Ectodermal cell (in vitro differentiated cells): Measurements from ENCODE around the gene AP1B1.

Experiments
- H3K27ac ChIP-seq: 2 replicates; pipeline ENCODE4 v1.7.0; 2013; ENCODE audit warnings: mild to moderate bottlenecking, low read depth, low read length; ENCODE audit not compliant: insufficient read depth, poor library complexity, severe bottlenecking
- H3K27me3 ChIP-seq: 2 replicates; pipeline ENCODE4 v1.7.0; 2013; ENCODE audit warnings: mild to moderate bottlenecking, low read length; ENCODE audit not compliant: insufficient read depth, control insufficient read depth, poor library complexity, severe bottlenecking
- H3K36me3 ChIP-seq: one replicate; pipeline ENCODE4 v1.7.0; 2013; ENCODE audit warnings: low read length; ENCODE audit not compliant: control insufficient read depth, insufficient read depth
- H3K4me1 ChIP-seq: one replicate; pipeline ENCODE4 v1.7.0; 2013; ENCODE audit warnings: low read length; ENCODE audit not compliant: control insufficient read depth, insufficient read depth
- H3K4me3 ChIP-seq: 2 replicates; pipeline ENCODE4 v1.7.0; 2013; ENCODE audit warnings: low read depth, low read length, control low read depth; ENCODE audit not compliant: insufficient read depth
- H3K9me3 ChIP-seq: 2 replicates; pipeline ENCODE4 v1.7.0; 2013; ENCODE audit warnings: mild to moderate bottlenecking, low read length, moderate library complexity; ENCODE audit not compliant: control insufficient read depth
- WGBS, 2 experiments: methylation state at CpG; one replicate each; pipeline ENCODE4 v1.1.7; 2013; ENCODE audit warnings: missing lambda C conversion rate in 2 of 2; 5-methylcytosine and 5-hydroxymethylcytosine counted together

Gene AP1B1

GRCh38 chr22:29309332-29310064 is 78.9 kb downstream of the AP1B1 start:
- H3K27me3 ChIP-seq, result peaks cover 35% of the 10 kb centered on the region
- H3K36me3 ChIP-seq, result no peaks in the 10 kb centered on the region
- peaks cover 41% of the 10 kb centered on the region for H3K4me1 ChIP-seq
- no peak overlapping the region for H3K4me3 ChIP-seq
- H3K9me3 ChIP-seq, result no peaks in the 10 kb centered on the region
- no peak overlapping the region for H3K27ac ChIP-seq
- WGBS, 2 experiments, result 90 to 92% methylated on average over 21 of the region's 21 CpGs

GRCh38 chr22:29308791-29309262 is 79.5 kb downstream of the AP1B1 start:
- H3K36me3 ChIP-seq, result no peaks in the 10 kb centered on the region
- no peak overlapping the region for H3K4me3 ChIP-seq
- H3K9me3 ChIP-seq, result no peaks in the 10 kb centered on the region
- 85 to 87% methylated on average over 13 of the region's 13 CpGs for WGBS, 2 experiments
- peaks cover 28% of the 10 kb centered on the region for H3K27me3 ChIP-seq
- H3K27ac ChIP-seq, result no peak overlapping the region
- peaks cover 35% of the 10 kb centered on the region for H3K4me1 ChIP-seq

- peaks cover 23% of the 10 kb centered on the region for H3K27me3 ChIP-seq
- 94 to 95% methylated on average over 50 of the region's 50 CpGs for WGBS, 2 experiments
- peaks cover 29% of the 10 kb centered on the region for H3K4me1 ChIP-seq
- H3K4me3 ChIP-seq, result no peak overlapping the region
- H3K9me3 ChIP-seq, result no peaks in the 10 kb centered on the region
- H3K36me3 ChIP-seq, result no peaks in the 10 kb centered on the region
- H3K27ac ChIP-seq, result no peak overlapping the region
These were observed 80.1 kb downstream of the AP1B1 start for GRCh38 chr22:29308148-29308790.

GRCh38 chr22:29307596-29308147 is 80.7 kb downstream of the AP1B1 start:
- peaks cover 29% of the 10 kb centered on the region for H3K4me1 ChIP-seq
- H3K36me3 ChIP-seq, result no peaks in the 10 kb centered on the region
- 78% methylated on average over 20 of the region's 20 CpGs for WGBS, 2 experiments
- no peak overlapping the region for H3K27ac ChIP-seq
- H3K9me3 ChIP-seq, result no peaks in the 10 kb centered on the region
- H3K4me3 ChIP-seq, result peak overlapping the region; percentile 57
- H3K27me3 ChIP-seq, result peaks cover 17% of the 10 kb centered on the region

GRCh38 chr22:29306835-29307595 is 81.4 kb downstream of the AP1B1 start:
- Histone ChIP-seq H3K4me1 (peaks cover 29% of the 10 kb centered on the region), H3K27me3 (peaks cover 16% of the 10 kb centered on the region), H3K36me3 (no peaks in the 10 kb centered on the region), H3K9me3 (no peaks in the 10 kb centered on the region), H3K27ac (peak overlapping the region; percentile 76), H3K4me3 (peak overlapping the region; percentile 57)
- WGBS, 2 experiments, result 4% methylated on average over 83 of the region's 83 CpGs

- WGBS, 2 experiments, result 0 to 1% methylated on average over 40 of the region's 40 CpGs
- H3K27ac ChIP-seq, result peak within 1 kb of the TSS; percentile 76
- H3K4me3 ChIP-seq, result peak within 1 kb of the TSS; percentile 57
- H3K27me3 ChIP-seq, result peaks cover 16% of the 10 kb centered on the region
- no peaks in the 10 kb centered on the region for H3K9me3 ChIP-seq
- peaks cover 25% of the 10 kb centered on the region for H3K4me1 ChIP-seq
- H3K36me3 ChIP-seq, result no peaks in the 10 kb centered on the region
These were observed 82.1 kb downstream of the AP1B1 start, which contains the start of gene GAS2L1 for GRCh38 chr22:29306175-29306834. GAS2L1 (plus strand) TSS chr22:29306650; CDS start chr22:29308106, 1,456 bp downstream.

GRCh38 chr22:29305836-29306174 is 82.6 kb downstream of the AP1B1 start:
- no peak overlapping the region for H3K4me3 ChIP-seq
- 55 to 59% methylated on average over 7 of the region's 7 CpGs for WGBS, 2 experiments
- no peaks in the 10 kb centered on the region for H3K36me3 ChIP-seq
- H3K4me1 ChIP-seq, result peaks cover 20% of the 10 kb centered on the region
- H3K27ac ChIP-seq, result no peak overlapping the region
- H3K27me3 ChIP-seq, result peaks cover 16% of the 10 kb centered on the region
- H3K9me3 ChIP-seq, result no peaks in the 10 kb centered on the region

GRCh38 chr22:29302681-29303465 is 85.5 kb downstream of the AP1B1 start:
- H3K27ac ChIP-seq, result no peak overlapping the region
- H3K27me3 ChIP-seq, result peaks cover 9% of the 10 kb centered on the region
- no peak overlapping the region for H3K4me3 ChIP-seq
- H3K9me3 ChIP-seq, result no peaks in the 10 kb centered on the region
- H3K36me3 ChIP-seq, result peaks cover 18% of the 10 kb centered on the region
- H3K4me1 ChIP-seq, result peaks cover 6% of the 10 kb centered on the region
- WGBS, 2 experiments, result 82 to 85% methylated on average over 13 of the region's 13 CpGs

- WGBS, 2 experiments, result 88 to 89% methylated on average over 2 of the region's 2 CpGs
- no peak overlapping the region for H3K27ac ChIP-seq
- peaks cover under 1% of the 10 kb centered on the region for H3K4me1 ChIP-seq
- H3K27me3 ChIP-seq, result peaks cover 4% of the 10 kb centered on the region
- H3K9me3 ChIP-seq, result no peaks in the 10 kb centered on the region
- H3K4me3 ChIP-seq, result no peak overlapping the region
- H3K36me3 ChIP-seq, result peaks cover 23% of the 10 kb centered on the region
These were observed 86.0 kb downstream of the AP1B1 start for GRCh38 chr22:29302402-29302680.
